NCI-H2196 (cell line): ENCODE results near the gene MYO15B.

Source experiments
- DNase-seq: peaks from one replicate; lab custom pipeline; 2025; ENCODE audit not compliant: unreplicated experiment; lab: John Stamatoyannopoulos, UW

Gene MYO15B

GRCh38 chr17:75601057-75601987 is 13.7 kb downstream of the MYO15B start:
- DNase-seq, result peak; percentile 59

DNA sequence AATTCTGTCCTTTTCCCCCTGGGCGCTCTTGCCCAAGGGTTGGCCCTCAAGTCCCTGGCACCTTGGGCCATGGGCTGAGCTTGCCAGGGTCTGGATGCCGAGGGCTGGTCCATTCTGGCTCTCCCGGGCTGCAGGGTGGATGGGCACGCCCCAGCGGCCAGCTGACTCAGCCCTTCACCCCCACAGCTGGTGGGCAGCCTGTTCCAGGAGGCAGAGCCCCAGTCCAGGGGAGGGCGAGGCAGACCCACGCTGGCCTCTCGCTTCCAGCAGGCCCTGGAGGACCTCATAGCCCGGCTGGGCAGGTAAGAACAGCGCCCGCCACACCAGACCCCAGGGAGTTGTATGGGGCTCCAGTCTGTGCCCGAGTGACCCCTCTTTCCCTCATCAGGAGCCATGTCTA is 15.0 kb downstream of the MYO15B start:
- no peak for DNase-seq

DNA sequence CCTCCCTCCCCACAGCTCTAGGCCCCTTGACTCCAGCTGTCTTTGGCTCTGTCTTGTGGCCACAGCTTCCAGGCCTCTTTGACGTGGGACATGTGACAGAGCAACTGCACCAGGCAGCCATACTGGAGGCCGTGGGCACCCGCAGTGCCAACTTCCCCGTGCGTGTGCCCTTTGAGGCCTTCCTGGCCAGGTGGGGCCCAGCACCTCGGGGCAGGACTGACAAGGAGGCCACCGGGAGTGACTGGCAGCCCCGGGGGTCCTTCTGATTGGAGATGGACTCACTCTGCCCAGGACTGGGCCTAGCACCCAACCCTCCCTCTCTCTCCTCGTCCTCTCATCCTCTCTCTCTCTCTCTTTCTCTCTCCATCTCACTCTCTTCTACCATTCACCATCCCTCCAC is 15.5 kb downstream of the MYO15B start:
- no peak for DNase-seq

DNA sequence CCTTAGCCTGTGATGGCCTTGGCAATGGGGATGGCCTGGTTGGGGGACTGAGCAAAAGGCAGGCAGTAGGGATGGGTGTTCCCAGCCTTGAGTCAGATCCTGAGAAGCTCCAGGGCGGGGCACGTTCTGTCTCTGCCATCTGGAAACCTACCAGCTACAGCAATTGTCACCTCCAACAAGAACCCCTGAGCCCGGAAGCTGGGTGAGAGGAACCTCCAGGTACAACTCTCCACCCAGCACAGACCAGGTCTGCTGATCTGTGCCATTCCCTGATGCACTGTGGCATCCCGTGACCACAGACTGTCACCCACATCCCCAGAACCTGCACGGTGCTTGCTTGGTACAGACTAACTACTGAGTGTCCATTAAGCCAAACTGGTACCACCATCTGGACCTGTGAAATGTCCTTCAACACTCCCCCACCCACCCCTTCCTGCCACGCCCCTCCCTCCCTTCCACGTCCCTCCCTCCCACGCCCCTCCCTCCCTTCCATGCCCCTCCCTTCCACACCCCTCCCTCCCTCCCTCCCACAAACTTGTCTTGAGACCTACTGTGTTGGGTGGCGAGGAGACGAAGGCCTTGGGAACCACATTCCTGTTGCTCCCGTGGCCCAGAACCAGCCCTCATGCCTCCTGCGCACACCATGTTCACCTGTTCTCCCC is 16.6 kb downstream of the MYO15B start:
- DNase-seq, result no peak

- no peak for DNase-seq
Observed at GRCh38 chr17:75605790-75606189, 18.2 kb downstream of the MYO15B start.

DNA sequence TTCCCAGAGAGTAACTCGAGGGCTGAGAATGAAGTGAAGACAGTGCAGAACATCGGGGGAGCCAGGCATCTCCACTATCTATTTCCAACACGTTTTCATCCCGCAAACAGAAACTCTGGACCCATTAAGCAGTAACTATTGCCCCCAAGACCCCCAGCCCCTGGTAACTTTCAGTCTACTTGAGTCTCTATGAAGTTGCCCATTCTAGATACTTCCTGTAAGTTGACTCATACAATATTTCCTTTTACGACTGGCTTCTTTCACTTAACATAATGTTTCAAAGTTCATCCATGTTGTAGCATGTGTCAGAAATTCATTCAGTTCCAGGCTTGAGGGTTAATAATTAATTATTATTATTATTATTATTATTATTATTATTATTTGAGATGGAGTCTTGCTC is 19.5 kb downstream of the MYO15B start:
- no peak for DNase-seq

- no peak for DNase-seq
Observed at GRCh38 chr17:75610103-75610984, 22.7 kb downstream of the MYO15B start.

GRCh38 chr17:75611851-75612429 is 24.3 kb downstream of the MYO15B start:
- DNase-seq, result no peak

DNA sequence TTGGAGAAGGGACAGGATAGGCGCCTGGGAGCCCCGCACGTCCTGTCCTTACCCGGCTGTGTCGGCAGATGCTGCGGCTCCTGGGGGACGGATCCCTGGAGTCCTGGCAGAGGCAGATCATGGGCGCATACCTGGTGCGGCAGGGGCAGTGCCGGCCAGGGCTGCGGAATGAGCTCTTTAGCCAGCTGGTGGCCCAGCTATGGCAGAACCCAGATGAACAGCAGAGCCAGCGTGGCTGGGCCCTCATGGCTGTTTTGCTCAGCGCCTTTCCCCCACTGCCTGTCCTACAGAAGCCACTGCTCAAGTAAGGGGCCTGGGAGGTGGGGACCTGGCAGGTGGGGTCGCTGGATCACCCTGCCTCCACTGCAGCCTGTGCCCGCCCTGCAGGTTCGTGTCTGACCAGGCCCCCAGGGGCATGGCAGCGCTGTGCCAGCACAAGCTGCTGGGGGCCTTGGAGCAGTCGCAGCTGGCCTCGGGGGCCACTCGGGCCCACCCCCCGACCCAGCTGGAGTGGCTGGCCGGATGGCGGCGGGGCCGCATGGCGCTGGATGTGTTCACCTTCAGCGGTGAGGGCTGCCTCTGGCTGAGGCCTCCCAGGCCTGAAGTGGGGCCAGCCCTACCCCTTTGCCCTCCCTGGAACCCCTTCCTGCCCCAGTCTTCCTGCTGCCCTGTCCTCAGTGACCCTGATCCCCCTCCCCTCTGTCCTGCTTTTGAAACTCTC is 25.5 kb downstream of the MYO15B start:
- DNase-seq, result no peak

GRCh38 chr17:75614006-75614405 is 26.4 kb downstream of the MYO15B start:
- no peak for DNase-seq

DNA sequence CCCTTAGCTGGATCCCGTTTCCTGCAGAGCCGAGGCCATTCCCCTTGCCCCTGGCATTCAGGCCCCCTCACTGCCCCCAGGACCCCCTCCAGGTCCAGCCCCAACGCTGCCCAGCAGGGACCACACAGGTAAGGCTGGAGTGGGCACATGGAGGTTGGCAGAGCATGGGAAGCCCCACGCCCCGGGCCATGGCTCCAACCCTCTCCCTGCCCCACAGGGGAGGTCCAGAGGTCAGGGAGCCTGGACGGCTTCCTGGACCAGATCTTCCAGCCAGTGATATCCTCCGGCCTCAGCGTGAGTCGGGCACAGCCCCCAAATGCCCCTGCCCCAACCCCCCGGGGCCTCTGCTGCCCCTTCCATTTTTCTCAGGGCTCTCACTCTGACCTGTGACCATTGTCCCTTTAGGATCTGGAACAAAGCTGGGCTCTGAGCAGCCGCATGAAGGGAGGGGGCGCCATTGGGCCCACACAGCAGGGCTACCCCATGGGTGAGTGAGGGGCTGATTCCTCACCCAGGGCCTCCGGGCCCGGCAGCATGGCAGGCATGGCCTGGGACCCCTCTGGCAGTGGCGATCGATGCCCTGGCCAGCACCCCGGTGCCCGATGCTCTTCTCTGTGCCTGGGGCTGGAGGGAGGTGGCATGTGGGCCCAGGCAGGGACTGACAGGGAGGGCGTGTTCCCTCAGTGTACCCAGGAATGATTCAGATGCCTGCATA is 27.1 kb downstream of the MYO15B start:
- no peak for DNase-seq

- no peak for DNase-seq
Observed at GRCh38 chr17:75615301-75615700, 27.7 kb downstream of the MYO15B start.

DNA sequence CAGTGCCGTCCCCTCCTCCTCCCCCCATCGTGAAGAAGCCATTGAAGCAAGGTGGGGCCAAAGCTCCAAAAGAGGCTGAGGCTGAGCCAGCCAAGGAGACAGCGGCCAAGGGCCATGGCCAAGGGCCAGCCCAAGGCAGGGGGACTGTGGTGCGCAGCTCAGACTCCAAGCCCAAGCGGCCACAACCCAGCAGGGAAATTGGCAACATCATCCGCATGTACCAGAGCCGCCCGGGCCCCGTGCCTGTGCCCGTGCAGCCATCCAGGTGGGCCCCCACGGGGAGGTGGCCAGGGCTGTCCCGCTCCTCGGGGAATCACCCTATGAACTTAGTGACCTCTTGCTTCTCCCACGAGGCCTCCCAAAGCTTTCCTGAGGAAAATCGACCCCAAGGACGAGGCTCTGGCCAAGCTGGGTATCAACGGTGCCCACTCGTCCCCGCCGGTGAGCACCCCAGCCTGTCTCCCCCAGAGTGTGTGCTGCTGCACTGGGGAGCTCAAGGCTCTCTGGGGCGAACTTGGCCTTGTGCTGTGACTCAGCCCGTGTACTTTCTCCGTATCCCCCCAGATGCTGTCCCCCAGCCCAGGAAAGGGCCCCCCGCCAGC is 29.0 kb downstream of the MYO15B start:
- no peak for DNase-seq

GRCh38 chr17:75617218-75617617 is 29.6 kb downstream of the MYO15B start:
- no peak for DNase-seq

- no peak for DNase-seq
Observed at GRCh38 chr17:75617675-75618074, 30.1 kb downstream of the MYO15B start.

GRCh38 chr17:75619506-75620431 is 32.2 kb downstream of the MYO15B start:
- no peak for DNase-seq

GRCh38 chr17:75621489-75621888 is 33.9 kb downstream of the MYO15B start:
- DNase-seq, result no peak

DNA sequence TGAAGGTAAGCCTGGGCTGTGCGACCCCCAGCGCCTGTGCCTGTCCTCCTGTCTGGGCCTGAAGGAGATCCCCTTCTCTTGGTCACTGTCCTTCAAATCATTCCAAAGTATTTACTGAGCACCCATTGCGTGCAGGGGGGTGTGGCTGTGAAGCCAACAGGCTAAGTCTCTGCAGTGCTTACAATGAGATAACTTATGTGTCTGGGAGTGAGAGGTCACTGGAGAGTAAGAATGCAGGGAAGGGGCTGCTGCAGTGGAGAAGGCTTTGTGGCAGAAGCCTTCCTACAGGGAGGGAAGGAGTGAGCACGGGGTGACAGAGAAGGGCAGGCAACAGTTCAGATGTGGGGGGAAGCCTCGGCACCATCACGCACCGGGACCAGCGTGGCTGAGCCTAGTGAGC is 34.5 kb downstream of the MYO15B start:
- no peak for DNase-seq
